ENCODE data around the gene TK1.

GRCh38 chr17:78168903-78169793, 17.7 kb downstream of the TK1 start:
- TF ChIP-seq CTCF (IDR thresholded peaks at IDR 0.05) (no peak), POLR2A (IDR thresholded peaks at IDR 0.05) (peak in 1 of 3 donors; percentile 36)

Measured in body of pancreas (tissue), 4 donors.